ENCODE data around the gene BCL2L11. TPM values are rescaled to one million over a fixed set of nuclear protein-coding genes. Genes with fewer than 3 reads are reported as not detected.
A peak's percentile ranks its signal among the peaks of the same experiment; 100 is the strongest.

The BCL2L11 gene, protein sequence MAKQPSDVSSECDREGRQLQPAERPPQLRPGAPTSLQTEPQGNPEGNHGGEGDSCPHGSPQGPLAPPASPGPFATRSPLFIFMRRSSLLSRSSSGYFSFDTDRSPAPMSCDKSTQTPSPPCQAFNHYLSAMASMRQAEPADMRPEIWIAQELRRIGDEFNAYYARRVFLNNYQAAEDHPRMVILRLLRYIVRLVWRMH
- 21.0 and 22.5 TPM in 2 replicates for total RNA-seq (2014; rRNA removed; shearing (Covaris generic))
- polyA plus RNA-seq (2016; fragmentation: Nextera tagmentation; extraction: Ambion mirVana), result 10.6 and 11.0 TPM in 2 replicates
- long read RNA-seq, full-length matches to known transcripts, result 3 of 4 reads
- long read RNA-seq, partial matches to known transcripts, result 0 of 4 reads
- long read RNA-seq, other reads (novel, unspliced or antisense), result 1 of 4 reads

- Histone ChIP-seq H3F3A (replicated peaks; ENCODE audit: low read depth) (peaks cover 10% of the 10 kb centered on the region; the same call in 1 of the 2 replicates), H3K36me3 (ENCODE audit: insufficient read depth) (peaks cover 18% of the 10 kb centered on the region; the same call in 1 of the 2 replicates), H3K79me2 (replicated peaks; ENCODE audit: insufficient read depth) (peaks cover 35% of the 10 kb centered on the region), H2AFZ (peak within 1 kb of the TSS; percentile 95), H3K27ac (ENCODE audit: low read depth) (no peak within 1 kb of the TSS), H3K4me2 (peak within 1 kb of the TSS; percentile 98), H4K20me1 (replicated peaks; ENCODE audit: insufficient read depth) (peaks cover 17% of the 10 kb centered on the region), H3K4me3 (peak within 1 kb of the TSS; percentile 93), H3K9me2 (ENCODE audit: insufficient read depth) (no peaks in the 10 kb centered on the region), H3K4me1 (ENCODE audit: insufficient read depth) (no peaks in the 10 kb centered on the region; the same call in 1 of the 2 replicates), H3K27me3 (ENCODE audit: insufficient read depth) (peaks cover 60% of the 10 kb centered on the region)
- no peaks in the 10 kb centered on the region for H3K9me3 Mint-ChIP-seq
- H3K27ac Mint-ChIP-seq, result peak within 1 kb of the TSS; percentile 86
- H3K27me3 Mint-ChIP-seq (ENCODE audit: insufficient read depth, low read depth, poor library complexity), result peaks cover 53% of the 10 kb centered on the region
- DNase-seq (ENCODE audit: low spot score), result peak; percentile 91
- peaks cover 23% of the 10 kb centered on the region for H3K4me1 Mint-ChIP-seq
- peaks cover 21% of the 10 kb centered on the region; the same call in 2 of the 3 replicates for H3K36me3 Mint-ChIP-seq (ENCODE audit: low read depth)
- peak within 1 kb of the TSS; percentile 92 for H3K4me3 Mint-ChIP-seq
- ATAC-seq, result peak; percentile 37
- TF ChIP-seq EZH2phosphoT487 (IDR thresholded peaks at IDR 0.05; ENCODE audit: unreplicated experiment) (no peak), ZNF462 (CRISPR knock-in tag; IDR thresholded peaks at IDR 0.05) (no peak), STAT1 (IDR thresholded peaks at IDR 0.05; ENCODE audit: unreplicated experiment) (no peak), ZNF331 (CRISPR knock-in tag; IDR thresholded peaks at IDR 0.05; ENCODE audit: low read depth) (no peak), NANOG (IDR thresholded peaks at IDR 0.05; ENCODE audit: borderline replicate concordance) (no peak), ETS1 (IDR thresholded peaks at IDR 0.05) (no peak), EZH2 (IDR thresholded peaks at IDR 0.05; ENCODE audit: low read depth, unreplicated experiment) (no peak), CREB1 (CRISPR knock-in tag; IDR thresholded peaks at IDR 0.05; ENCODE audit: low read depth) (0 out of 2 replicates have a peak, but pooled peaks have one; percentile 55), JUNB (IDR thresholded peaks at IDR 0.05; ENCODE audit: unreplicated experiment) (no peak), ZNF114 (CRISPR knock-in tag; IDR thresholded peaks at IDR 0.05) (no peak), POLR2AphosphoS5 (IDR thresholded peaks at IDR 0.05; ENCODE audit: low read depth) (peak; percentile 82)
- TF ChIP-seq, protein P1, sequence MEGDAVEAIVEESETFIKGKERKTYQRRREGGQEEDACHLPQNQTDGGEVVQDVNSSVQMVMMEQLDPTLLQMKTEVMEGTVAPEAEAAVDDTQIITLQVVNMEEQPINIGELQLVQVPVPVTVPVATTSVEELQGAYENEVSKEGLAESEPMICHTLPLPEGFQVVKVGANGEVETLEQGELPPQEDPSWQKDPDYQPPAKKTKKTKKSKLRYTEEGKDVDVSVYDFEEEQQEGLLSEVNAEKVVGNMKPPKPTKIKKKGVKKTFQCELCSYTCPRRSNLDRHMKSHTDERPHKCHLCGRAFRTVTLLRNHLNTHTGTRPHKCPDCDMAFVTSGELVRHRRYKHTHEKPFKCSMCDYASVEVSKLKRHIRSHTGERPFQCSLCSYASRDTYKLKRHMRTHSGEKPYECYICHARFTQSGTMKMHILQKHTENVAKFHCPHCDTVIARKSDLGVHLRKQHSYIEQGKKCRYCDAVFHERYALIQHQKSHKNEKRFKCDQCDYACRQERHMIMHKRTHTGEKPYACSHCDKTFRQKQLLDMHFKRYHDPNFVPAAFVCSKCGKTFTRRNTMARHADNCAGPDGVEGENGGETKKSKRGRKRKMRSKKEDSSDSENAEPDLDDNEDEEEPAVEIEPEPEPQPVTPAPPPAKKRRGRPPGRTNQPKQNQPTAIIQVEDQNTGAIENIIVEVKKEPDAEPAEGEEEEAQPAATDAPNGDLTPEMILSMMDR (conservative IDR thresholded peaks at IDR 0.05; ENCODE audit: low read depth in 2 of 2), result peak in 1 of 2 experiments; percentile 21; a peak in 1 of 4 replicates
These were observed at the start of gene BCL2L11 for GRCh38 chr2:111120253-111121027. BCL2L11 (plus strand) TSS chr2:111120914; CDS start chr2:111123746, 2,832 bp downstream.
